Naive B cell (primary cell): ENCODE results near the gene PCDH8. TPM values are rescaled to one million over a fixed set of nuclear protein-coding genes. Genes with fewer than 3 reads are reported as not detected.

Experiments used
- ATAC-seq, 2 donors: fragments of 150-1000 bp; cut with Tn5 transposase; 2 replicates each; pipeline ENCODE4 v1.10.0; 2021; ENCODE audit warnings: low read depth in 2 of 2, mild to moderate bottlenecking in 2 of 2, moderate library complexity in 2 of 2
- DNase-seq: peaks from one replicate; pipeline ENCODE4 v3.0.0; 2022
- H3K27ac Mint-ChIP-seq, 6 donors: one replicate each; pipeline ENCODE4 v1.8.0; 2020 to 2022; ENCODE audit warnings: mild to moderate bottlenecking in 6 of 6, mixed read lengths in 6 of 6, moderate library complexity in 5 of 6, inconsistent platforms in 2 of 6
- H3K27me3 Mint-ChIP-seq, 3 donors: one replicate each; pipeline ENCODE4 v1.8.0; 2021 to 2022; ENCODE audit warnings: mixed read lengths in 3 of 3, mild to moderate bottlenecking in 1 of 3
- H3K36me3 Mint-ChIP-seq, 2 donors: one replicate each; pipeline ENCODE4 v1.8.0; 2020 to 2022; ENCODE audit warnings: mixed read lengths in 2 of 2, inconsistent platforms in 1 of 2, mild to moderate bottlenecking in 1 of 2
- H3K4me1 Mint-ChIP-seq, 3 donors: one replicate each; pipeline ENCODE4 v1.8.0; 2020 to 2022; ENCODE audit warnings: mixed read lengths in 3 of 3, inconsistent platforms in 1 of 3, mild to moderate bottlenecking in 1 of 3, moderate library complexity in 1 of 3
- H3K4me3 Mint-ChIP-seq, 8 donors: one replicate each; pipeline ENCODE4 v1.8.0; 2020 to 2022; ENCODE audit warnings: mild to moderate bottlenecking in 8 of 8, mixed read lengths in 8 of 8, moderate library complexity in 8 of 8, inconsistent platforms in 2 of 8
- H3K9me3 Mint-ChIP-seq, 7 donors: one replicate each; pipeline ENCODE4 v1.8.0; 2020 to 2022; ENCODE audit warnings: mixed read lengths in 7 of 7, mild to moderate bottlenecking in 5 of 7, inconsistent platforms in 2 of 7, moderate library complexity in 1 of 7
- polyA plus RNA-seq, 6 donors: library from polyadenylated mRNA; unstranded; fragments of 300-500 nt; fragmentation: Illumina TruSeq; gene quantifications; one replicate each; pipeline ENCODE4 v1.2.3, GENCODE V29; 2021; ENCODE audit warnings: low read depth in 6 of 6

The PCDH8 gene, protein sequence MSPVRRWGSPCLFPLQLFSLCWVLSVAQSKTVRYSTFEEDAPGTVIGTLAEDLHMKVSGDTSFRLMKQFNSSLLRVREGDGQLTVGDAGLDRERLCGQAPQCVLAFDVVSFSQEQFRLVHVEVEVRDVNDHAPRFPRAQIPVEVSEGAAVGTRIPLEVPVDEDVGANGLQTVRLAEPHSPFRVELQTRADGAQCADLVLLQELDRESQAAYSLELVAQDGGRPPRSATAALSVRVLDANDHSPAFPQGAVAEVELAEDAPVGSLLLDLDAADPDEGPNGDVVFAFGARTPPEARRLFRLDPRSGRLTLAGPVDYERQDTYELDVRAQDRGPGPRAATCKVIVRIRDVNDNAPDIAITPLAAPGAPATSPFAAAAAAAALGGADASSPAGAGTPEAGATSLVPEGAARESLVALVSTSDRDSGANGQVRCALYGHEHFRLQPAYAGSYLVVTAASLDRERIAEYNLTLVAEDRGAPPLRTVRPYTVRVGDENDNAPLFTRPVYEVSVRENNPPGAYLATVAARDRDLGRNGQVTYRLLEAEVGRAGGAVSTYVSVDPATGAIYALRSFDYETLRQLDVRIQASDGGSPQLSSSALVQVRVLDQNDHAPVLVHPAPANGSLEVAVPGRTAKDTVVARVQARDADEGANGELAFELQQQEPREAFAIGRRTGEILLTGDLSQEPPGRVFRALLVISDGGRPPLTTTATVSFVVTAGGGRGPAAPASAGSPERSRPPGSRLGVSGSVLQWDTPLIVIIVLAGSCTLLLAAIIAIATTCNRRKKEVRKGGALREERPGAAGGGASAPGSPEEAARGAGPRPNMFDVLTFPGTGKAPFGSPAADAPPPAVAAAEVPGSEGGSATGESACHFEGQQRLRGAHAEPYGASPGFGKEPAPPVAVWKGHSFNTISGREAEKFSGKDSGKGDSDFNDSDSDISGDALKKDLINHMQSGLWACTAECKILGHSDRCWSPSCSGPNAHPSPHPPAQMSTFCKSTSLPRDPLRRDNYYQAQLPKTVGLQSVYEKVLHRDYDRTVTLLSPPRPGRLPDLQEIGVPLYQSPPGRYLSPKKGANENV
- not detected for polyA plus RNA-seq

DNA sequence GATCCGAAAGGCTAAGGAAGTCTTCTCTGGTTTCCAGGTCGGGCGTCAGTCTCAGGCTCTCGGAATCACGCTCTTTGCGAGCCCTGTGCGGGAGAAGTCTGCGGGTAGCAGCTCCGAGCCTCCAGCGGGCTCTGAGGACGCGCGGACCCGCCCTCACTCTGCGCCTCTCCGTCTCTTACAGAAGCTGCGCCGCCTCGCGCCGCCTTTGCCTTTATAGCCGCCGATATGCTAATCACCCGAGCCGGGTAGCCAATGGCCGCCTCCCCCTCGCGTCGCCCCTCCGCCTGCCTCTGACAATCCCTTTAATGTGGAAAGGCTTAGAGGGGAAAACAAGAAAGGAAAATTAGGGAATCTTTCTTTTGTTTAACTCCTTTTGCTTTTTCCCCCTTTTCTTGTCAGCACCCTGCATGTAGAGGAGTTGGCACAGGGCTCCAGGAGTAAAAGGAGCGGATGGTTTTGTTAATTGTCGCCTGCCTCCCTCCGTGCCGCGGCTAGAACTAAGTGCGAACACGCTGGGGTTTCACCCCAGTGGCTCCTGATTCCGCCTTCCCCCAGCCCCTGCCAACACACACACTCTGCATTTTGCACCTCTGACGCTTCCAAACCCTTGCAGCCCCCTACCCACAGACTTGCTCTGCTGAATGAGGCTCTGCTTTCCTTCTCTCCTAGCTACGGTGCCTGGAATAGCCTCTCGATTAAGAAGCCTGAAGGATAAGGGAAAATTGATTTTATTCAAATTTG lies at the start of gene PCDH8:
Gene PCDH8, minus strand, starts transcription at position 186 of the 741 bp plus-strand sequence. CDS start 204 bp downstream, outside the sequence.
- H3K9me3 Mint-ChIP-seq = peaks cover 3 to 35% (median 11%) of the 10 kb centered on the region in 7 donors
- ATAC-seq (no peak), DNase-seq (no peak)
- peaks cover 25 to 40% (median 34%) of the 10 kb centered on the region in 3 donors for H3K4me1 Mint-ChIP-seq
- H3K4me3 Mint-ChIP-seq = peak within 1 kb of the TSS in 7 of 8 donors; percentile 67 to 84 (median 71)
- H3K27me3 Mint-ChIP-seq = peaks cover 47 to 69% (median 61%) of the 10 kb centered on the region in 3 donors
- H3K27ac Mint-ChIP-seq = peak within 1 kb of the TSS in 4 of 6 donors; percentile 16 to 92 (median 46)
- peaks cover 0 to 33% of the 10 kb centered on the region in 2 donors for H3K36me3 Mint-ChIP-seq

DNA sequence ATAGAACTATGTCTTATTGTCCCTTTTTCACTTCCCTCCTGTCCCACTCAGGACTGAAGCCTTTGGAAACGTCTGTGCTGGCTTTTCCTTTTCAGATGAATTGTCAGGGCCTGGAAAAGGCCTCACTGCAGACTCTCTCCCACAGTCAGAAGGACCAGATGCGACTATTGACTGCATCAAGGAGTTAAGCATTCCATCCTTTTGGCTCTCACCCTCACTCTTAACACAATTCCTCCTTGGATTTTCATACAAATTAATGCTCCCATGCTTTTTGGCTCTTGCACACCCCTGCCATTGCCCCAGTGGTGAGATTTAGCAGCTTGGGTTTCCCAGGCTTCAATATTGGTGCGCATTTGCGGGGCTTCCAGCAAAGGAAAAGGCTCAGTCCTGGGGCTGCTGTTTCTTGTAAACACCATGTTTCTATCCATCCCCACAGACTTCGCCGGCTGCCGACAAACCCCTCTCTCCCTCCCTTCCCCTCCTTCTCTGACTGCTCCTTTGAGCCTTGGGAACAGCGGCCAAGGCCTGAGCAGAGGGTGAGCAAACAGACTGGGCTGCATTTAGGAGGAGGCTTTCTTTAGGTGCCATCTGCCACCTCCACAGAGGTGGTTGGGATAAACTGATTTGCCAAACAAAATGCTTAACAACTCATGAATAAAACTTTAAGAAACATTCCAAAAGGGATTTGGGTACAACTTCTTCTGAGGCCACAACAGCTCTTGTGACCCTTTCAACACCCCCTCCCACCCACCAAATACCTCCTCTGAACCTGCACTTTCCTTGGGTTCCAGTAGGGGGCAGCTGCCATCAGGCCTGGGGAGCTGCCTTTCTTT lies 48.6 kb upstream of the PCDH8 start:
- DNase-seq = no peak
- no peak overlapping the region for H3K27ac Mint-ChIP-seq
- no peak overlapping the region for H3K4me3 Mint-ChIP-seq

DNA sequence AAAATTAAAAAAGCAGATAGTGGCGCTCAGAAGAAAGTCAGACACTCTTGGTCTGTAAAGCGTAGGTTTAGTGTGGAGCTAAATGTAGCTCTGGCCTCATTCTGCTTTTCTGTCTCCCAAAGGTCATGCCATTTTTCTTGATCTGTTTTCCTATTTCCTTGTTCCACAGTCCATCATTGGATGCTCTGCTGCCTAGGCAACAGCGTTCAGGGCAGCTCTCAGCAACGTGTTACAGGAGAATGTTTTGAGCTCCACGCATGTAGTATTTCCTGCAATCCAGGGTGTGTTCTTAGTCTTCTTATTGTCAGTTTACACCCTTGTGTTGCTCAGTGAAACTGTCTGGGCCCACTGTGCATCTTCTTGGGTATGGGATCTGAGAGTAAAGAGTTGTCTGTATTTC lies 46.0 kb upstream of the PCDH8 start:
- DNase-seq (no peak), ATAC-seq (no peak)
- Mint-ChIP-seq H3K4me1 (no peaks in the 10 kb centered on the region), H3K9me3 (peaks cover 0 to 7% (median 0%) of the 10 kb centered on the region in 7 donors), H3K27ac (no peak overlapping the region), H3K27me3 (peaks cover 0 to 28% (median 7%) of the 10 kb centered on the region in 3 donors), H3K4me3 (no peak overlapping the region), H3K36me3 (no peaks in the 10 kb centered on the region)

More for the DNA sequence above, 48.6 kb upstream of the PCDH8 start:
- H3K36me3 Mint-ChIP-seq = no peaks in the 10 kb centered on the region
- no peak for ATAC-seq
- peaks cover 0 to 2% (median 0%) of the 10 kb centered on the region in 7 donors for H3K9me3 Mint-ChIP-seq
- peaks cover 0 to 21% (median 7%) of the 10 kb centered on the region in 3 donors for H3K27me3 Mint-ChIP-seq
- no peaks in the 10 kb centered on the region for H3K4me1 Mint-ChIP-seq

DNA sequence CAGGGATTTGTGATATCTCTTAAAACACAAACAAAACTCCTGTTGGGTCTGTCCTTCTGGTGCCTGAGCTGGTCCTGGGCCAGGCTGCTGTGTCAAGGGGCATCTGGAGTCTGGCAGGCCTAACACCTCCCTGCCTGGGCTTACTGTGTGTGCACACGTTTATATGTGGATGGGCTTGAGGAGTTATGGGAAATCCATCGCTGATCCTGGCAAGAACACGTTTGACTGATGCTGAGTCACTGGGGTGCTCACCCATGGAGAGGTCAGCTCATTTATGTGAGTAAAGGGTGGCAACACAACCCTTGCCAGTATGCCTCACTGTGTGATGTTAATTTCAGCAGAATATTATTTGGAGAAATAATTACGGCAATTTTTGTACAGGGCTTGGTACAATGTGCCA lies 44.5 kb upstream of the PCDH8 start:
- peaks cover 0 to 7% (median 0%) of the 10 kb centered on the region in 7 donors for H3K9me3 Mint-ChIP-seq
- H3K4me1 Mint-ChIP-seq = no peaks in the 10 kb centered on the region
- H3K4me3 Mint-ChIP-seq = no peak overlapping the region
- H3K27me3 Mint-ChIP-seq = peaks cover 0 to 28% (median 11%) of the 10 kb centered on the region in 3 donors
- DNase-seq = no peak
- no peak overlapping the region for H3K27ac Mint-ChIP-seq
- H3K36me3 Mint-ChIP-seq = no peaks in the 10 kb centered on the region
- ATAC-seq = no peak

DNA sequence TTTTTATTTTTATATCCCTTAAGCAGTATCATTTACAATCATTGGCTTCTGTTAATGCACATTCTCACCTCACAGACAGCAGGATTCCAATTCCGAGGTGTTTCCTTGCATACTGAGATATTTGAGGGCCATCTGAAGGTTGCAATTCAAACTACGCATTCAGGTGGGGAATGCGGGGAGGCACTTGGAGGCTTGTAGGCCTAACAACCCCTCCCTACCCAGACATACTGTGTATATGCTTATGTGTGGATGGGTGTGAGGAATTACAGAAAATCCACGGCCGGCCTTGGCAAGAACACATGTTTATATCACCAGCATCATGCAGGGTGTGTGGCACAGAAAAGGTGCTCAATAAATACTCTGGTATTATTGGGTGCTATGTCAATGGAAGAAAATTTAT lies 43.3 kb upstream of the PCDH8 start:
- H3K4me1 Mint-ChIP-seq = no peaks in the 10 kb centered on the region
- no peak overlapping the region for H3K27ac Mint-ChIP-seq
- no peaks in the 10 kb centered on the region for H3K36me3 Mint-ChIP-seq

DNA sequence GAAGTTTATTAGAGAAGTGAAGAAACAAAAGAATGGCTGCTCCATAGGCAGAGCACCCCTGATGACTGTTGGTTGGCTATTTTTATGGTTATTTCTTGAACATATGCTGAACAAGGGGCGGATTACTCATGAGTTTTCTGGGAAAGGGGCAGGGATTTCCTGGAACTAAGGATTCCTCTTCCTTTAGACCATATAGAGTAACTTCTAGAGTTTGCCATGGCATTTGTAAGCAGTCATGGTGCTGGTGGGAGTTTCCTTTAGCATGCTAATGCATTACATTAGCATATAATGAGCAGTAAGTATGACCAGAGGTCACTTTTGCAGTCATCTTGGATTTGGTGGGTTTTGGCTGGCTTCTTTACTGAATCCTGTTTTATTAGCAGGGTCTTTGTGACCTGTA lies 38.7 kb upstream of the PCDH8 start:
- Mint-ChIP-seq H3K36me3 (no peaks in the 10 kb centered on the region), H3K27me3 (peaks cover 0 to 12% (median 11%) of the 10 kb centered on the region in 3 donors), H3K27ac (no peak overlapping the region), H3K4me1 (no peaks in the 10 kb centered on the region), H3K9me3 (peaks cover 0 to 12% (median 0%) of the 10 kb centered on the region in 7 donors), H3K4me3 (no peak overlapping the region)
- DNase-seq = no peak
- no peak for ATAC-seq

More for the DNA sequence above, 43.3 kb upstream of the PCDH8 start:
- Mint-ChIP-seq H3K9me3 (peaks cover 0 to 7% (median 0%) of the 10 kb centered on the region in 7 donors), H3K27me3 (peaks cover 0 to 28% (median 14%) of the 10 kb centered on the region in 3 donors), H3K4me3 (no peak overlapping the region)
- DNase-seq (no peak), ATAC-seq (no peak)

DNA sequence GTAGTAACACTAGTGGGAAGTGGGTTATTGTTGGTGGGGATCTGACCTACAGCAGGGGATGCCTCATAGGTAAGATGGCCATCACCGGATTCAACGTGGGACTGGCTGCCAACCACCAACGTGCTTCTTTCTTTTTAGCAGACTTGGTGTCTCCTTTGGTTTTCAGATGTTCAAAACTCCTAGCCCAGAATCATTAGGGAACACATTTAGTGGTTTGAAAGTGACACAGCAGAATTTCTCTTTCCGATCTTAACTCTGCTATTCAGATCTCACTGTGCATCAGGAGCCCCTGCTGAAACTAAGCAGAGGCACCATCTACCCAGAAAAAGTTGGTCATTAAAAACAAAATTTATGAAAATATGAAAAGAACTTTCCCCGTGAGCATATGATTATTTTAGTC lies 36.7 kb upstream of the PCDH8 start:
- Mint-ChIP-seq H3K27ac (no peak overlapping the region), H3K4me1 (no peaks in the 10 kb centered on the region), H3K27me3 (peaks cover 5 to 15% (median 12%) of the 10 kb centered on the region in 3 donors), H3K36me3 (no peaks in the 10 kb centered on the region), H3K4me3 (no peak overlapping the region), H3K9me3 (peaks cover 0 to 4% (median under 1%) of the 10 kb centered on the region in 7 donors)
- DNase-seq (no peak), ATAC-seq (no peak)

DNA sequence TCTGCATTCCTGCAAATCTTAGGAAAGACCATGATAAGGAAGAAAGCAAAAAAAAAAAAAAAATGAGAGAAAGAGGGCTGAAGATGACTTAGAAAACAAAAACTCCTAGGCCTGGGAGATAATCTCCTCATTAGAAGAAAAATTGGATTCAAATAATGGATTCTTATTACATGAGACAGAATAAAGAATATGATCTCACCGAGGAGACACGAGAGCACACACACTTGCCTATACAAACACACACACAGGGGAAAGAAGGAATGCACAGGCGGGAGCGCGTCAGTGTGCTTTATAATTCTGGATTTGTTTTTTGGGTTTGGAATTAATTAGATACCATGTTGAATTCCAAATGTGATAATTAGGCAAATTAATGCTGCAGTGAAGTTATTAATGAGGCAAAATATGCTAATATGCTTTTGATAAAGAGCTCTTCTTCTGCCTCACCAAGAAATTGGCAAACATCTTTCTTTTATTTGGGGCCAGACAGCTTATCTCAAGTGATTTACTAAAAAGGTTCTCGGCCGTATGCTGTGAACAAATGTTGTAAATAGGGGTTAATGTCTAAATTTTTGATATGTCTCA lies 36.1 kb upstream of the PCDH8 start:
- Mint-ChIP-seq H3K27ac (no peak overlapping the region), H3K27me3 (peaks cover 5 to 15% (median 12%) of the 10 kb centered on the region in 3 donors), H3K4me1 (no peaks in the 10 kb centered on the region), H3K36me3 (no peaks in the 10 kb centered on the region), H3K9me3 (peaks cover 0 to 4% (median 0%) of the 10 kb centered on the region in 7 donors), H3K4me3 (no peak overlapping the region)
- no peak for DNase-seq
- ATAC-seq = no peak

DNA sequence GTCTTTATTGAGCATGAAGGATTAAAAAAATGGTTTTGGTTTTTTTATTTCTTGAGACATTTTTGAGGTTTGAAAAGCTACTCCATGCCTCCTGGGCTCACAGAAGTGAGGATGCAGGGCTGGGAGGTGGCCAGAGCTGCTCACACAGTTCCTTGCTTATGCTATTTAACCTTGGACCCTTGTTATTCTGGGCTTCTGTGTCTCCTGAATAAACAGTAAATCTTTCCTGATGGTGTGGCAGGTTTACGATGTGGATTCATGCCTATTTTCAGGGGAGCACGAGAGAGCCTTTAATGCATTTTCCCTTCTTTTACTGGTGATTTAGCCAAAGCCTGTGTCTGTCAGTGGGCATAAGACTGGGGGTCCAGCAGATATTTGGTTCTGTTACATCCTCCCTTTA lies 34.3 kb upstream of the PCDH8 start:
- no peak for ATAC-seq
- H3K9me3 Mint-ChIP-seq = peaks cover 0 to 4% (median 2%) of the 10 kb centered on the region in 7 donors
- H3K4me3 Mint-ChIP-seq = no peak overlapping the region
- H3K27ac Mint-ChIP-seq = no peak overlapping the region
- no peak for DNase-seq
- no peaks in the 10 kb centered on the region for H3K36me3 Mint-ChIP-seq
- H3K4me1 Mint-ChIP-seq = no peaks in the 10 kb centered on the region
- peaks cover 11 to 12% (median 11%) of the 10 kb centered on the region in 3 donors for H3K27me3 Mint-ChIP-seq

DNA sequence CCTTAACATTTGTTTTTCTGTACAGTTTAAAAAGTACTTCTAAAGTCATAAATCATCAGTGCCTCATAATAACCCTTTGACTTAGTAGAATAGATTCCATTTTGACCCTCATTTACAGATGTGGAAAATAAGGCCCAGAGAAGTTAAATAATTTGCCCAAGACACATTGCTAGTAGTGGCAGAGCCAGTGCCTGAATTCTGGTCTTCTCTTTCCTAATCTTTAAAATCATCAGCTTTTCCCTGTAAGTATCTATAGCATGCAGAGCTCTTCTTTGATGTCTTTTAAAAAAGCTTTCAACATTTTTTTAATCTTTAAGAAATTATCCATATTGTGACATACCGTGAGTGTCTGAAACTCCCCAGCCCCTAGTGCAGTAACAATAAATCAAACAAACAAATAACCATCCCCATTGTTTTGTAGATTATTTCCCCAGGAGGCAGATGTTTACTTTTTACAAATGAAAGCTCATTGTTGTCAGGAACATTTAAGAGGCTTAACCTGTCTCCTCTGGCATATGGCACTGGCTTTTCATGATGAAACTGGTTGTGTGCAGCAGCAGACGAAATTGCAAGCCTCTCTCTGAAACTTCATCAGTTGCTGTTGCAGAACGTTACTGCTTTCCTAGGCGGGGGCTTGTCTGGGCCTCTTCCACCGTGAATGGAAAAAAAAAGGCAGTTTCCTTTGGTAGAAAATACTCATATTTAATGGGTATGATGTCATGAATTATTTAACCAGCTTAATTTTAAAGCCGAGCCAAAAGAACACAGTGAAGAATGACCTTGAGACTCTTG lies 31.7 kb upstream of the PCDH8 start:
- peaks cover 11 to 24% (median 13%) of the 10 kb centered on the region in 7 donors for H3K9me3 Mint-ChIP-seq
- no peak for ATAC-seq
- no peak for DNase-seq
- no peak overlapping the region for H3K4me3 Mint-ChIP-seq
- no peak overlapping the region for H3K27ac Mint-ChIP-seq
- H3K36me3 Mint-ChIP-seq = peaks cover 0 to 12% of the 10 kb centered on the region in 2 donors
- H3K27me3 Mint-ChIP-seq = peaks cover 8 to 19% (median 17%) of the 10 kb centered on the region in 3 donors
- H3K4me1 Mint-ChIP-seq = no peaks in the 10 kb centered on the region

DNA sequence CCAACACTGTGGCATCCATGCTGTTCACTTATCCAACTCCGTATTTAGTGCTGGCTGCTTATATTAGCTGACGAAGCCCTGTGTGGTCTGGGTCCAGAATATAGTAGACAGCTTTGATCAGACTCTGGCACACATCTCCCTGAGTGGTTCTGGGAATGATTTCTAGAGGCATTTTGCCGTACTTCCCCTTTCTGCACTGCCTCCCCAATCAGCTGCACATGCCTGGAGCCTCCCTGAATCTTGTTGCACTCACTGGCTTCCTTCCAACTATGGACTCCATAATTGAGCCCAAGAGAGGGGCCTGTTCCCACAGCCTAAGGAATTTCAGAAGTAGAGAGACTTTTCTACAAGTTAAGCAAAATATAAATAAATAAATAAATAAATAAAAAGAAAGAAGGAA lies 30.4 kb upstream of the PCDH8 start:
- DNase-seq (no peak), ATAC-seq (no peak)
- Mint-ChIP-seq H3K27ac (no peak overlapping the region), H3K4me1 (no peaks in the 10 kb centered on the region), H3K4me3 (peak overlapping the region in 1 of 8 donors; percentile 13), H3K9me3 (peaks cover 16 to 36% (median 25%) of the 10 kb centered on the region in 7 donors), H3K27me3 (peaks cover 4 to 19% (median 17%) of the 10 kb centered on the region in 3 donors), H3K36me3 (peaks cover 5 to 19% of the 10 kb centered on the region in 2 donors)
